HL-60 (cell line): ENCODE measurements around the gene HTRA1.

ENCODE experiments used
- POLR2AphosphoS5 ChIP-seq: IDR thresholded peaks from 2 replicates; pipeline ENCODE4 v1.6.1; 2012; ENCODE audit warnings: low read depth
- TF ChIP-seq, protein P1 (sequence below): IDR thresholded peaks from one replicate; pipeline ENCODE4 v1.5.1; 2011; ENCODE audit warnings: low read length, control low read depth, inconsistent platforms; ENCODE audit not compliant: insufficient read depth
- TF ChIP-seq, protein P2 (sequence below): IDR thresholded peaks from 2 replicates; pipeline ENCODE4 v1.6.1; 2012; ENCODE audit warnings: low read depth; ENCODE audit not compliant: insufficient replicate concordance

DNA sequence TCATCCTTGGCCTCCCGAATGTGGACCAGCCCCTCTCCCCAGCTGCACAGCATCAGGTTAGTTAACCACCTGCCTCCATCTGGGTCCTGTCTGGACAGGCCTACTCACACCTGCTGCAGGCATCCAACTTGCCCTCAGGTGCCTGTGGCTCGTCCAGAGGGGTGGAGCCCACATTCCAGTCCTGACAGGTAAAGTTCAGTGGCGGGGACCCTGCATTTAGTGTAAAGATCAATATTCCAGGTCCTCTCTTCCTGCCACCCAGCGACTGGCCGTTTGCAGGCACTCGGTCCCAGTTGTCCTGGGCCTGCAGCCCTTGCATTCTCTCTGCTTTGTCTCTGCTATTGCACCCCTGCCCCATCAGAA, 15.0 kb downstream of the HTRA1 start:
- TF ChIP-seq POLR2AphosphoS5, result no peak
- TF ChIP-seq, protein P1, sequence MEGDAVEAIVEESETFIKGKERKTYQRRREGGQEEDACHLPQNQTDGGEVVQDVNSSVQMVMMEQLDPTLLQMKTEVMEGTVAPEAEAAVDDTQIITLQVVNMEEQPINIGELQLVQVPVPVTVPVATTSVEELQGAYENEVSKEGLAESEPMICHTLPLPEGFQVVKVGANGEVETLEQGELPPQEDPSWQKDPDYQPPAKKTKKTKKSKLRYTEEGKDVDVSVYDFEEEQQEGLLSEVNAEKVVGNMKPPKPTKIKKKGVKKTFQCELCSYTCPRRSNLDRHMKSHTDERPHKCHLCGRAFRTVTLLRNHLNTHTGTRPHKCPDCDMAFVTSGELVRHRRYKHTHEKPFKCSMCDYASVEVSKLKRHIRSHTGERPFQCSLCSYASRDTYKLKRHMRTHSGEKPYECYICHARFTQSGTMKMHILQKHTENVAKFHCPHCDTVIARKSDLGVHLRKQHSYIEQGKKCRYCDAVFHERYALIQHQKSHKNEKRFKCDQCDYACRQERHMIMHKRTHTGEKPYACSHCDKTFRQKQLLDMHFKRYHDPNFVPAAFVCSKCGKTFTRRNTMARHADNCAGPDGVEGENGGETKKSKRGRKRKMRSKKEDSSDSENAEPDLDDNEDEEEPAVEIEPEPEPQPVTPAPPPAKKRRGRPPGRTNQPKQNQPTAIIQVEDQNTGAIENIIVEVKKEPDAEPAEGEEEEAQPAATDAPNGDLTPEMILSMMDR, result no peak
- TF ChIP-seq, protein P2, sequence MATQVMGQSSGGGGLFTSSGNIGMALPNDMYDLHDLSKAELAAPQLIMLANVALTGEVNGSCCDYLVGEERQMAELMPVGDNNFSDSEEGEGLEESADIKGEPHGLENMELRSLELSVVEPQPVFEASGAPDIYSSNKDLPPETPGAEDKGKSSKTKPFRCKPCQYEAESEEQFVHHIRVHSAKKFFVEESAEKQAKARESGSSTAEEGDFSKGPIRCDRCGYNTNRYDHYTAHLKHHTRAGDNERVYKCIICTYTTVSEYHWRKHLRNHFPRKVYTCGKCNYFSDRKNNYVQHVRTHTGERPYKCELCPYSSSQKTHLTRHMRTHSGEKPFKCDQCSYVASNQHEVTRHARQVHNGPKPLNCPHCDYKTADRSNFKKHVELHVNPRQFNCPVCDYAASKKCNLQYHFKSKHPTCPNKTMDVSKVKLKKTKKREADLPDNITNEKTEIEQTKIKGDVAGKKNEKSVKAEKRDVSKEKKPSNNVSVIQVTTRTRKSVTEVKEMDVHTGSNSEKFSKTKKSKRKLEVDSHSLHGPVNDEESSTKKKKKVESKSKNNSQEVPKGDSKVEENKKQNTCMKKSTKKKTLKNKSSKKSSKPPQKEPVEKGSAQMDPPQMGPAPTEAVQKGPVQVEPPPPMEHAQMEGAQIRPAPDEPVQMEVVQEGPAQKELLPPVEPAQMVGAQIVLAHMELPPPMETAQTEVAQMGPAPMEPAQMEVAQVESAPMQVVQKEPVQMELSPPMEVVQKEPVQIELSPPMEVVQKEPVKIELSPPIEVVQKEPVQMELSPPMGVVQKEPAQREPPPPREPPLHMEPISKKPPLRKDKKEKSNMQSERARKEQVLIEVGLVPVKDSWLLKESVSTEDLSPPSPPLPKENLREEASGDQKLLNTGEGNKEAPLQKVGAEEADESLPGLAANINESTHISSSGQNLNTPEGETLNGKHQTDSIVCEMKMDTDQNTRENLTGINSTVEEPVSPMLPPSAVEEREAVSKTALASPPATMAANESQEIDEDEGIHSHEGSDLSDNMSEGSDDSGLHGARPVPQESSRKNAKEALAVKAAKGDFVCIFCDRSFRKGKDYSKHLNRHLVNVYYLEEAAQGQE, result no peak
